SK-N-SH (cell line): ENCODE measurements around the gene ZNF502.

Experiments used
- EP300 ChIP-seq, 2 experiments: IDR thresholded peaks; 2 replicates each; pipeline versions ENCODE4 v1.4.0 to v1.6.1; 2012; ENCODE audit warnings: borderline replicate concordance in 1 of 2, low read depth in 1 of 2, low read length in 1 of 2
- EZH2phosphoT487 ChIP-seq: fragments of 200-600 bp; sonication (generic); IDR thresholded peaks from 2 replicates; pipeline ENCODE4 v1.6.1; 2017; ENCODE audit warnings: low read depth, mixed run types, mild to moderate bottlenecking, antibody characterized with exemption, moderate library complexity, borderline replicate concordance
- GATA2 ChIP-seq: sonication (generic); formaldehyde crosslinking; IDR thresholded peaks from 2 replicates; pipeline ENCODE4 v1.5.0; 2020; ENCODE audit warnings: mild to moderate bottlenecking, missing genetic modification reagents
- POLR2AphosphoS5 ChIP-seq: IDR thresholded peaks from 2 replicates; pipeline ENCODE4 v1.6.1; 2012; ENCODE audit warnings: low read depth, low read length
- TF ChIP-seq, protein P1 (sequence below): fragments of 150-350 bp; IDR thresholded peaks from 2 replicates; pipeline ENCODE4 v1.6.1; 2017; ENCODE audit warnings: antibody characterized with exemption, low read length, low read depth, borderline replicate concordance
- TF ChIP-seq, protein P2 (sequence below): fragments of 200-600 bp; sonication (generic); IDR thresholded peaks from 2 replicates; pipeline ENCODE4 v1.6.1; 2017; ENCODE audit warnings: antibody characterized with exemption, mild to moderate bottlenecking, moderate library complexity

GRCh38 chr3:44721231-44722102, 9.0 kb downstream of the ZNF502 start:
- TF ChIP-seq GATA2 (no peak), POLR2AphosphoS5 (no peak), EZH2phosphoT487 (no peak), EP300 (IDR thresholded peaks at IDR 0.05; ENCODE audit: borderline replicate concordance in 1 of 2, low read depth in 1 of 2, low read length in 1 of 2) (no peak)
- TF ChIP-seq, protein P1, sequence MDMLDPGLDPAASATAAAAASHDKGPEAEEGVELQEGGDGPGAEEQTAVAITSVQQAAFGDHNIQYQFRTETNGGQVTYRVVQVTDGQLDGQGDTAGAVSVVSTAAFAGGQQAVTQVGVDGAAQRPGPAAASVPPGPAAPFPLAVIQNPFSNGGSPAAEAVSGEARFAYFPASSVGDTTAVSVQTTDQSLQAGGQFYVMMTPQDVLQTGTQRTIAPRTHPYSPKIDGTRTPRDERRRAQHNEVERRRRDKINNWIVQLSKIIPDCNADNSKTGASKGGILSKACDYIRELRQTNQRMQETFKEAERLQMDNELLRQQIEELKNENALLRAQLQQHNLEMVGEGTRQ, result no peak
- TF ChIP-seq, protein P2, sequence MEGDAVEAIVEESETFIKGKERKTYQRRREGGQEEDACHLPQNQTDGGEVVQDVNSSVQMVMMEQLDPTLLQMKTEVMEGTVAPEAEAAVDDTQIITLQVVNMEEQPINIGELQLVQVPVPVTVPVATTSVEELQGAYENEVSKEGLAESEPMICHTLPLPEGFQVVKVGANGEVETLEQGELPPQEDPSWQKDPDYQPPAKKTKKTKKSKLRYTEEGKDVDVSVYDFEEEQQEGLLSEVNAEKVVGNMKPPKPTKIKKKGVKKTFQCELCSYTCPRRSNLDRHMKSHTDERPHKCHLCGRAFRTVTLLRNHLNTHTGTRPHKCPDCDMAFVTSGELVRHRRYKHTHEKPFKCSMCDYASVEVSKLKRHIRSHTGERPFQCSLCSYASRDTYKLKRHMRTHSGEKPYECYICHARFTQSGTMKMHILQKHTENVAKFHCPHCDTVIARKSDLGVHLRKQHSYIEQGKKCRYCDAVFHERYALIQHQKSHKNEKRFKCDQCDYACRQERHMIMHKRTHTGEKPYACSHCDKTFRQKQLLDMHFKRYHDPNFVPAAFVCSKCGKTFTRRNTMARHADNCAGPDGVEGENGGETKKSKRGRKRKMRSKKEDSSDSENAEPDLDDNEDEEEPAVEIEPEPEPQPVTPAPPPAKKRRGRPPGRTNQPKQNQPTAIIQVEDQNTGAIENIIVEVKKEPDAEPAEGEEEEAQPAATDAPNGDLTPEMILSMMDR, result no peak
